DOHH2 (cell line): ENCODE data around the gene HERC3.

Experiments used
- H3F3A ChIP-seq: fragments of 200-600 bp; sonication (generic), shearing (Covaris generic); 2 replicates; pipeline ENCODE4 v1.6.0; 2016; ENCODE audit warnings: antibody characterized with exemption, mild to moderate bottlenecking; ENCODE audit not compliant: control insufficient read depth, insufficient read depth
- H3K27ac ChIP-seq: fragments of 200-600 bp; sonication (generic); 2 replicates; pipeline ENCODE4 v1.5.1; 2014; ENCODE audit warnings: low read depth, mild to moderate bottlenecking, low read length, moderate library complexity
- H3K27me3 ChIP-seq: fragments of 200-600 bp; sonication (generic); 2 replicates; pipeline ENCODE4 v1.6.1; 2014; ENCODE audit warnings: mild to moderate bottlenecking, low read length, mixed read lengths; ENCODE audit not compliant: control insufficient read depth
- H3K36me3 ChIP-seq: fragments of 200-600 bp; sonication (generic); 2 replicates; pipeline ENCODE4 v1.6.1; 2014; ENCODE audit warnings: mild to moderate bottlenecking, low read length, moderate library complexity, mixed read lengths; ENCODE audit not compliant: control insufficient read depth
- H3K4me1 ChIP-seq: fragments of 200-600 bp; sonication (generic); 2 replicates; pipeline ENCODE4 v1.6.1; 2014; ENCODE audit warnings: mild to moderate bottlenecking, low read length, mixed read lengths; ENCODE audit not compliant: control insufficient read depth
- H3K4me2 ChIP-seq: fragments of 200-600 bp; sonication (generic); 2 replicates; pipeline ENCODE4 v1.6.0; 2014; ENCODE audit warnings: mild to moderate bottlenecking, low read length, moderate library complexity
- H3K4me3 ChIP-seq: fragments of 200-600 bp; sonication (generic); 2 replicates; pipeline ENCODE4 v1.5.1; 2014; ENCODE audit warnings: mild to moderate bottlenecking, low read length, mixed read lengths
- H3K79me2 ChIP-seq: fragments of 200-600 bp; sonication (generic); 2 replicates; pipeline ENCODE4 v1.6.1; 2014; ENCODE audit warnings: mild to moderate bottlenecking, low read length, mixed read lengths; ENCODE audit not compliant: control insufficient read depth
- H3K9me2 ChIP-seq: fragments of 200-600 bp; sonication (generic); replicated peaks from 2 replicates; pipeline ENCODE4 v1.6.1; 2014; ENCODE audit warnings: mild to moderate bottlenecking, low read length, mixed read lengths; ENCODE audit not compliant: control insufficient read depth
- H3K9me3 ChIP-seq: fragments of 200-600 bp; sonication (generic); 2 replicates; pipeline ENCODE4 v1.6.1; 2014; ENCODE audit warnings: antibody characterized with exemption, low read length, mixed read lengths; ENCODE audit not compliant: control insufficient read depth, insufficient read depth
- H4K20me1 ChIP-seq: fragments of 200-600 bp; sonication (generic); 2 replicates; pipeline ENCODE4 v1.6.0; 2014; ENCODE audit warnings: low read depth, mild to moderate bottlenecking, antibody characterized with exemption, low read length, moderate library complexity; ENCODE audit not compliant: control insufficient read depth, insufficient read depth
- CTCF ChIP-seq: fragments of 200-600 bp; sonication (generic); IDR thresholded peaks from one replicate; pipeline ENCODE4 v1.5.1; 2014; ENCODE audit warnings: antibody characterized with exemption, mild to moderate bottlenecking, low read depth, low read length; ENCODE audit not compliant: poor library complexity, severe bottlenecking
- EZH2phosphoT487 ChIP-seq: fragments of 200-600 bp; sonication (generic); IDR thresholded peaks from 2 replicates; pipeline ENCODE4 v1.6.1; 2017; ENCODE audit warnings: borderline replicate concordance, mild to moderate bottlenecking, antibody characterized with exemption, low read length, moderate library complexity, mixed read lengths

The HERC3 gene

GRCh38 chr4:88755454-88755853, 163.2 kb downstream of the HERC3 start:
- Histone ChIP-seq H3K9me3 (no peaks in the 10 kb centered on the region), H3F3A (no peaks in the 10 kb centered on the region), H3K9me2 (no peaks in the 10 kb centered on the region), H4K20me1 (no peaks in the 10 kb centered on the region), H3K4me3 (no peak overlapping the region), H3K27ac (no peak overlapping the region), H3K4me2 (no peak overlapping the region), H3K36me3 (no peaks in the 10 kb centered on the region), H3K79me2 (no peaks in the 10 kb centered on the region), H3K27me3 (peaks cover 11% of the 10 kb centered on the region; the same call in 1 of the 2 replicates), H3K4me1 (no peaks in the 10 kb centered on the region)
- TF ChIP-seq CTCF (no peak), EZH2phosphoT487 (no peak)

GRCh38 chr4:88756149-88756548, 163.9 kb downstream of the HERC3 start:
- H4K20me1 ChIP-seq, result no peaks in the 10 kb centered on the region
- H3K79me2 ChIP-seq, result no peaks in the 10 kb centered on the region
- H3K9me3 ChIP-seq, result no peaks in the 10 kb centered on the region
- no peak for TF ChIP-seq EZH2phosphoT487
- TF ChIP-seq CTCF, result no peak
- H3K27me3 ChIP-seq, result peaks cover 11% of the 10 kb centered on the region; the same call in 1 of the 2 replicates
- no peak overlapping the region for H3K4me3 ChIP-seq
- no peaks in the 10 kb centered on the region for H3K36me3 ChIP-seq
- no peak overlapping the region for H3K27ac ChIP-seq
- H3K4me2 ChIP-seq, result no peak overlapping the region
- H3K9me2 ChIP-seq, result no peaks in the 10 kb centered on the region
- no peaks in the 10 kb centered on the region for H3F3A ChIP-seq
- H3K4me1 ChIP-seq, result no peaks in the 10 kb centered on the region

DNA sequence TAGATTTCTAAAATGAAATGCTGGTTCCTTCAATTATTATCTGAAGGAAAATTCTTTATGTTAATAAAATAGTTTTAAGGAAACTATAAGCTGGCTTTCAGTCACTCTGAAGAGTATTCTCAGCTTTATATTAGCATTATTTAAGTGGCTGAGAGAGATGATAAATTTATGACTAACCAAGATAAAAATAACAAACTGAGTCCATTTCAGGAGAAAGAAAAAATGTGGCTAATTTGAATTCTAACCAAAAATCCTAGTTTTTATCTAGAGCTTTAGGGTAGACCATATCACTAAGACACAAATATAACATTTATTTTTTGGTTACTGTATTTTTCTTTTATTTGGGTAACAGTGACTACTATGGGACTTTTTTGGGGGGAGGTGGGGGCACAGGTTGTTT, 164.8 kb downstream of the HERC3 start:
- Histone ChIP-seq H3K9me3 (no peaks in the 10 kb centered on the region), H3K4me3 (no peak overlapping the region), H3K27ac (no peak overlapping the region), H4K20me1 (no peaks in the 10 kb centered on the region), H3K79me2 (no peaks in the 10 kb centered on the region), H3K27me3 (peaks cover 11% of the 10 kb centered on the region; the same call in 1 of the 2 replicates), H3K4me1 (no peaks in the 10 kb centered on the region), H3K36me3 (no peaks in the 10 kb centered on the region), H3K4me2 (no peak overlapping the region), H3K9me2 (no peaks in the 10 kb centered on the region), H3F3A (no peaks in the 10 kb centered on the region)
- TF ChIP-seq CTCF (no peak), EZH2phosphoT487 (no peak)

DNA sequence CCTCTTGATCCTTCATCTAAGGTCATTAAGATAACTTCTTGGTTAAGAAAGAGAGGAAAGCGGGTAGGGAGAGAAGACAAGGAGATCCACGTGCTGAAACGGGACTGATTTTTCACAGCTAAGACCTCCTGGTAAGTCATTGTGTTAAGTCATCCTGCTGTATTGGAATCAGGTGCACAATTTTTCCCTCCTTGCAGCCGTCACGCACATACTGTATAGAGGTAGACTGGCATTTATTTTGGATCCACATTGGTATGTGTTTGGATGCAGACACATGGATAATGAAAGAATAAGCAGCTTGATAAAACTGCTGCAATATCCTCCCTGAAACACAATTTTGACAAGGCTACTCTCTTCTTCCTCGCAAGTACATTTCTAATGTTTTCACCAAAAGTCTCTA, 165.5 kb downstream of the HERC3 start:
- no peaks in the 10 kb centered on the region for H3K79me2 ChIP-seq
- H3K27ac ChIP-seq, result no peak overlapping the region
- H4K20me1 ChIP-seq, result no peaks in the 10 kb centered on the region
- no peaks in the 10 kb centered on the region for H3F3A ChIP-seq
- no peaks in the 10 kb centered on the region for H3K9me2 ChIP-seq
- no peak overlapping the region for H3K4me2 ChIP-seq
- TF ChIP-seq EZH2phosphoT487, result no peak
- no peak for TF ChIP-seq CTCF
- H3K9me3 ChIP-seq, result no peaks in the 10 kb centered on the region
- no peaks in the 10 kb centered on the region for H3K4me1 ChIP-seq
- peaks cover 7% of the 10 kb centered on the region; the same call in 1 of the 2 replicates for H3K27me3 ChIP-seq
- H3K4me3 ChIP-seq, result no peak overlapping the region
- no peaks in the 10 kb centered on the region for H3K36me3 ChIP-seq
